ENCODE data around the gene SMIM26. TPM values are rescaled to one million over a fixed set of nuclear protein-coding genes. Genes with fewer than 3 reads are reported as not detected.

Gene SMIM26
- total RNA-seq, 1 donor from 2014 or later: 85.2 TPM

GRCh38 chr20:18537651-18538050 lies 29.6 kb upstream of the SMIM26 start:
- peaks cover 0 to 32% of the 10 kb centered on the region in 2 donors for H3K36me3 ChIP-seq
- intact Hi-C loops (cut with DNase I): no loop called here

GRCh38 chr20:18541741-18542140 lies 25.5 kb upstream of the SMIM26 start:
- TF ChIP-seq POLR2AphosphoS5 (IDR thresholded peaks at IDR 0.05; ENCODE audit: insufficient read depth in 1 of 2, low read depth in 1 of 2) (no peak), CTCF (IDR thresholded peaks at IDR 0.05) (no peak), POLR2A (IDR thresholded peaks at IDR 0.05) (no peak)
- no peak overlapping the region for H3K4me3 ChIP-seq
- H3K27me3 ChIP-seq: no peaks in the 10 kb centered on the region
- no peak overlapping the region for H3K27ac ChIP-seq
- H3K36me3 ChIP-seq: peaks cover 0 to 43% of the 10 kb centered on the region in 2 donors
- no peak for DNase-seq (ENCODE audit: extremely low spot score in 2 of 2)
- H3K9me3 ChIP-seq: no peaks in the 10 kb centered on the region
- no peaks in the 10 kb centered on the region for H3K4me1 ChIP-seq
- intact Hi-C loops (cut with DNase I): no loop called here

More at GRCh38 chr20:18537651-18538050, 29.6 kb upstream of the SMIM26 start:
- DNase-seq (ENCODE audit: extremely low spot score in 2 of 2): no peak
- no peaks in the 10 kb centered on the region for H3K4me1 ChIP-seq
- H3K9me3 ChIP-seq: no peaks in the 10 kb centered on the region
- no peak overlapping the region for H3K27ac ChIP-seq
- no peaks in the 10 kb centered on the region for H3K27me3 ChIP-seq
- no peak overlapping the region for H3K4me3 ChIP-seq
- TF ChIP-seq POLR2AphosphoS5 (IDR thresholded peaks at IDR 0.05; ENCODE audit: insufficient read depth in 1 of 2, low read depth in 1 of 2) (no peak), POLR2A (IDR thresholded peaks at IDR 0.05) (no peak), CTCF (IDR thresholded peaks at IDR 0.05) (no peak)

GRCh38 chr20:18543216-18543615 lies 24.0 kb upstream of the SMIM26 start:
- H3K27me3 ChIP-seq: no peaks in the 10 kb centered on the region
- no peaks in the 10 kb centered on the region for H3K9me3 ChIP-seq
- intact Hi-C loops (cut with DNase I): no loop called here
- H3K4me3 ChIP-seq: no peak overlapping the region
- TF ChIP-seq CTCF (IDR thresholded peaks at IDR 0.05) (no peak), POLR2AphosphoS5 (IDR thresholded peaks at IDR 0.05; ENCODE audit: insufficient read depth in 1 of 2, low read depth in 1 of 2) (no peak), POLR2A (IDR thresholded peaks at IDR 0.05) (no peak)
- no peaks in the 10 kb centered on the region for H3K4me1 ChIP-seq
- no peak for DNase-seq (ENCODE audit: extremely low spot score in 2 of 2)
- no peak overlapping the region for H3K27ac ChIP-seq
- H3K36me3 ChIP-seq: peaks cover 0 to 53% of the 10 kb centered on the region in 2 donors

DNA sequence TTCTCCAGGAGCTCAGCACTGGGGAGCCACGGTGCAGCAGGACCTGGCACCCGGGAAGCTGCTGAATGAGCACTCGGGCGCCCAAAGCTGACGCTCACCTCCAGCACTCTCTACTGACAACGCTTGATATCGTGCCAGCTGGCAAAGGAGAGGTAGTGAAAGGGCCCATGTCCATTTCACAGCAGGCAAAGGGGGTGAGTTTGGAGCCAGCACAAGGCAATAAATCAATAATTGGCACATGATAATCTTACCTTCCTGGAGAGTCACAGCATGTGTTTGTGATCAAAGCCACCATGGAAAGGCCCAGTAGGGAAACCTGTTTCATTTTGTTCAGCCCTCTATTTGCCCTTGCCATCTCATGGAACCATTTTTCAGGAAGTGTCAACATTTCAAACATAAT lies 23.3 kb upstream of the SMIM26 start:
- no peak overlapping the region for H3K4me3 ChIP-seq
- intact Hi-C loops (cut with DNase I): no loop called here
- H3K36me3 ChIP-seq: peaks cover 0 to 57% of the 10 kb centered on the region in 2 donors

GRCh38 chr20:18545566-18545965 lies 21.7 kb upstream of the SMIM26 start:
- peaks cover 4 to 59% of the 10 kb centered on the region in 2 donors for H3K36me3 ChIP-seq
- H3K9me3 ChIP-seq: no peaks in the 10 kb centered on the region
- no peaks in the 10 kb centered on the region for H3K27me3 ChIP-seq
- TF ChIP-seq POLR2A (IDR thresholded peaks at IDR 0.05): no peak
- TF ChIP-seq POLR2AphosphoS5 (IDR thresholded peaks at IDR 0.05; ENCODE audit: insufficient read depth in 1 of 2, low read depth in 1 of 2): no peak
- TF ChIP-seq CTCF (IDR thresholded peaks at IDR 0.05): no peak
- no peak overlapping the region for H3K4me3 ChIP-seq
- H3K27ac ChIP-seq: no peak overlapping the region
- no peak for DNase-seq (ENCODE audit: extremely low spot score in 2 of 2)
- H3K4me1 ChIP-seq: no peaks in the 10 kb centered on the region
- intact Hi-C loops (cut with DNase I): no loop called here

More for the DNA sequence above, 23.3 kb upstream of the SMIM26 start:
- no peaks in the 10 kb centered on the region for H3K9me3 ChIP-seq
- no peaks in the 10 kb centered on the region for H3K4me1 ChIP-seq
- no peak overlapping the region for H3K27ac ChIP-seq
- H3K27me3 ChIP-seq: no peaks in the 10 kb centered on the region
- DNase-seq (ENCODE audit: extremely low spot score in 2 of 2): no peak
- no peak for TF ChIP-seq POLR2A (IDR thresholded peaks at IDR 0.05)
- TF ChIP-seq POLR2AphosphoS5 (IDR thresholded peaks at IDR 0.05; ENCODE audit: insufficient read depth in 1 of 2, low read depth in 1 of 2): no peak
